ENCODE measurements around the gene BRD9.
"Not testable (repeated sequence)": the region's sequence is repeated elsewhere in the genome, so short reads cannot be mapped to it uniquely, and the experiment has no call there.

GRCh38 chr5:838431-838851 is 54.2 kb downstream of the BRD9 start:
- TF ChIP-seq, protein P1, sequence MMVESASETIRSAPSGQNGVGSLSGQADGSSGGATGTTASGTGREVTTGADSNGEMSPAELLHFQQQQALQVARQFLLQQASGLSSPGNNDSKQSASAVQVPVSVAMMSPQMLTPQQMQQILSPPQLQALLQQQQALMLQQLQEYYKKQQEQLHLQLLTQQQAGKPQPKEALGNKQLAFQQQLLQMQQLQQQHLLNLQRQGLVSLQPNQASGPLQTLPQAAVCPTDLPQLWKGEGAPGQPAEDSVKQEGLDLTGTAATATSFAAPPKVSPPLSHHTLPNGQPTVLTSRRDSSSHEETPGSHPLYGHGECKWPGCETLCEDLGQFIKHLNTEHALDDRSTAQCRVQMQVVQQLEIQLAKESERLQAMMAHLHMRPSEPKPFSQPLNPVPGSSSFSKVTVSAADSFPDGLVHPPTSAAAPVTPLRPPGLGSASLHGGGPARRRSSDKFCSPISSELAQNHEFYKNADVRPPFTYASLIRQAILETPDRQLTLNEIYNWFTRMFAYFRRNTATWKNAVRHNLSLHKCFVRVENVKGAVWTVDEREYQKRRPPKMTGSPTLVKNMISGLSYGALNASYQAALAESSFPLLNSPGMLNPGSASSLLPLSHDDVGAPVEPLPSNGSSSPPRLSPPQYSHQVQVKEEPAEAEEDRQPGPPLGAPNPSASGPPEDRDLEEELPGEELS (CRISPR knock-in tag; IDR thresholded peaks at IDR 0.05), result not testable (repeated sequence)
- not testable (repeated sequence) for TF ChIP-seq GABPA (IDR thresholded peaks at IDR 0.05; ENCODE audit: low read depth, low read length); GABPA (CRISPR knock-in tag; IDR thresholded peaks at IDR 0.05; ENCODE audit: low read depth); ATF2 (CRISPR knock-in tag; IDR thresholded peaks at IDR 0.05); ZFP36 (IDR thresholded peaks at IDR 0.05; ENCODE audit: borderline replicate concordance, low read depth, low read length, partially characterized antibody)

Measured in HepG2 (cell line).